Glutamatergic neuron (in vitro differentiated cells): ENCODE measurements around the gene GNL3. TPM values are rescaled to one million over a fixed set of nuclear protein-coding genes. Genes with fewer than 3 reads are reported as not detected.

Source experiments
- DNase-seq: peaks from one replicate; pipeline ENCODE4 v3.0.0; 2022
- H3K27ac Mint-ChIP-seq: one replicate; pipeline ENCODE4 v1.8.0; 2020; ENCODE audit warnings: mild to moderate bottlenecking, mixed read lengths, inconsistent platforms; ENCODE audit not compliant: unreplicated experiment
- H3K27me3 Mint-ChIP-seq: one replicate; pipeline ENCODE4 v1.8.0; 2020; ENCODE audit warnings: mild to moderate bottlenecking, moderate library complexity, mixed read lengths, inconsistent platforms; ENCODE audit not compliant: unreplicated experiment
- H3K36me3 Mint-ChIP-seq: one replicate; pipeline ENCODE4 v1.8.0; 2020; ENCODE audit warnings: mild to moderate bottlenecking, mixed read lengths, inconsistent platforms; ENCODE audit not compliant: unreplicated experiment
- H3K4me1 Mint-ChIP-seq: one replicate; pipeline ENCODE4 v1.8.0; 2020; ENCODE audit warnings: mild to moderate bottlenecking, low read depth, mixed read lengths, inconsistent platforms; ENCODE audit not compliant: unreplicated experiment
- H3K4me3 Mint-ChIP-seq: one replicate; pipeline ENCODE4 v1.8.0; 2020; ENCODE audit warnings: mild to moderate bottlenecking, mixed read lengths, inconsistent platforms; ENCODE audit not compliant: unreplicated experiment
- H3K9me3 Mint-ChIP-seq: one replicate; pipeline ENCODE4 v1.8.0; 2020; ENCODE audit warnings: mild to moderate bottlenecking, moderate library complexity, mixed read lengths, inconsistent platforms; ENCODE audit not compliant: unreplicated experiment
- CTCF ChIP-seq: fragments of 200-600 bp; sonication (generic); IDR thresholded peaks from one replicate; pipeline ENCODE4 v1.5.0; 2021; ENCODE audit not compliant: partially characterized antibody, unreplicated experiment
- total RNA-seq: library from RNA; stranded (reverse); fragmentation: NEBNext Ultra II Directional; extraction: Animal tissue kit (Norgen Biotek cat#: 25700); gene quantifications from one replicate; pipeline ENCODE4 v1.2.1, GENCODE V29; 2021; ENCODE audit not compliant: unreplicated experiment

The GNL3 gene
- total RNA-seq, 1 donor from 2014 or later, result 75.2 TPM

GRCh38 chr3:52707585-52707984, 21.8 kb downstream of the GNL3 start:
- no peaks in the 10 kb centered on the region for H3K36me3 Mint-ChIP-seq
- peaks cover 7% of the 10 kb centered on the region for H3K9me3 Mint-ChIP-seq
- no peak for TF ChIP-seq CTCF
- DNase-seq, result no peak
- no peak overlapping the region for H3K27ac Mint-ChIP-seq
- H3K4me3 Mint-ChIP-seq, result peak overlapping the region; percentile 38
- peaks cover 5% of the 10 kb centered on the region for H3K27me3 Mint-ChIP-seq
- H3K4me1 Mint-ChIP-seq, result peaks cover 5% of the 10 kb centered on the region

DNA sequence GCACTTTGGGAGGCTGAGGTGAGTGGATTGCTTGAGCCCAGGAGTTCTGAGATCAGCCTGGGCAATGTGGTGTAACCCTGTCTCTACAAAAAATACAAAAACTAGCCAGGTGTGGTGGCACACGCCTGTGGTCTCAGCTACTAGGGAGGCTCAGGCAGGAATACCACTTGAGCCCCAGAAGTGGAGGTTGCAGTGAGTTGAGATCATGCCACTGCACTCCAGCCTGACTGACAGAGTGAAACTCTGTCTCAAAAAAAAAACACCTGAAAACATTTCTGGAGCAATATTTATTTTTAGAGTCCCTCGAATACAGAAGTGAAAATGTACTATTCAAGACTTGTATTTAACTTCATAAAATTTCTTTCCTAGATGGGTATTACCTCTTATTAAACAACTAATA, 24.7 kb downstream of the GNL3 start:
- no peak for DNase-seq
- H3K27me3 Mint-ChIP-seq, result peaks cover 5% of the 10 kb centered on the region
- no peak overlapping the region for H3K27ac Mint-ChIP-seq
- H3K4me3 Mint-ChIP-seq, result no peak overlapping the region
- no peak for TF ChIP-seq CTCF
- no peaks in the 10 kb centered on the region for H3K36me3 Mint-ChIP-seq
- peaks cover 2% of the 10 kb centered on the region for H3K4me1 Mint-ChIP-seq
- peaks cover 12% of the 10 kb centered on the region for H3K9me3 Mint-ChIP-seq

DNA sequence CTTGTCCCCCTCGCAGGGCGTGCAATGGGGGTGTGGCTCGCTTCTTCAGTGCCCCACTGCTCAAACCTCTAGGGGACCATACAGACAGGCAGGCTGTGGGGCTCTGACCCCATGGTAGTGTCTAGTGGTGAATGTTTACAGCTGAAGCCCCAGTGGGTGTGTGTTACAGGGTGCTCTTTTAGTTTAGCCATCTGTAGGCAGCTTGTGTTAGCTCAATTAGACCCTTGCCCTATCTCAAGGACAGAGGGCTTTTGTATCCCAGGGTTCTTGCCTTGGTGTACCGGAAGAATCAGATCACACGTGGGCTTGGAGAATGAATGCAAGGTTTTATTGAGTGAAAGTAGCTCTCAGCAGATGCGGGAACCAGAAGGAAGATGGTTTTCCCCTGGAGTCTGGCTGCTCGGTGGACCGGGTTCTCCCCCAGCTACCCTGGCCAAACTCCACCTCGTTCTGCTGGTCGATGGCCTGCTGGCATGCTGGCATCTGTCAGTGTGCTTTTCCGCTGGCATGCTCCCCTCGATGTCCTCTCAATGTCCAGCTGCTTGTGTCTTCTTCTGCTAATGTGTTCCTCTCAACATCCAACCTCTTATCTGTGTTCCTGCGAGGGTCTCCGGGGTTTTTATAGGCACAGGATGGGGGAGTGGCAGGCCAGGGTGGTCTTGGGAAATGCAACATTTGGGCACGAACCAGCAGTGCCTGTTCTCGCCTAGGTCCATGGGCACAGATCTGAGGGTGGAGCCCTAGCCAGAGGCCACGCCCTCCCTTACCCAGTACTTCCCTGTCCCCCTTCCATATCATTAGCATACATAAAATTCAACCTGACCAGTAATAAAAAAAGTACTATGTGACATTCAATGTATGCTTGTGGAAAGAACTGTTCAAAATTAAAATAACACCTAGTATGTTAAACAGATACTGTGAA, 26.7 kb downstream of the GNL3 start:
- TF ChIP-seq CTCF, result no peak
- H3K36me3 Mint-ChIP-seq, result peaks cover 4% of the 10 kb centered on the region
- no peak for DNase-seq
- peaks cover 6% of the 10 kb centered on the region for H3K9me3 Mint-ChIP-seq
- no peak overlapping the region for H3K27ac Mint-ChIP-seq
- H3K4me3 Mint-ChIP-seq, result no peak overlapping the region
- H3K27me3 Mint-ChIP-seq, result peaks cover 2% of the 10 kb centered on the region
- peaks cover 2% of the 10 kb centered on the region for H3K4me1 Mint-ChIP-seq

DNA sequence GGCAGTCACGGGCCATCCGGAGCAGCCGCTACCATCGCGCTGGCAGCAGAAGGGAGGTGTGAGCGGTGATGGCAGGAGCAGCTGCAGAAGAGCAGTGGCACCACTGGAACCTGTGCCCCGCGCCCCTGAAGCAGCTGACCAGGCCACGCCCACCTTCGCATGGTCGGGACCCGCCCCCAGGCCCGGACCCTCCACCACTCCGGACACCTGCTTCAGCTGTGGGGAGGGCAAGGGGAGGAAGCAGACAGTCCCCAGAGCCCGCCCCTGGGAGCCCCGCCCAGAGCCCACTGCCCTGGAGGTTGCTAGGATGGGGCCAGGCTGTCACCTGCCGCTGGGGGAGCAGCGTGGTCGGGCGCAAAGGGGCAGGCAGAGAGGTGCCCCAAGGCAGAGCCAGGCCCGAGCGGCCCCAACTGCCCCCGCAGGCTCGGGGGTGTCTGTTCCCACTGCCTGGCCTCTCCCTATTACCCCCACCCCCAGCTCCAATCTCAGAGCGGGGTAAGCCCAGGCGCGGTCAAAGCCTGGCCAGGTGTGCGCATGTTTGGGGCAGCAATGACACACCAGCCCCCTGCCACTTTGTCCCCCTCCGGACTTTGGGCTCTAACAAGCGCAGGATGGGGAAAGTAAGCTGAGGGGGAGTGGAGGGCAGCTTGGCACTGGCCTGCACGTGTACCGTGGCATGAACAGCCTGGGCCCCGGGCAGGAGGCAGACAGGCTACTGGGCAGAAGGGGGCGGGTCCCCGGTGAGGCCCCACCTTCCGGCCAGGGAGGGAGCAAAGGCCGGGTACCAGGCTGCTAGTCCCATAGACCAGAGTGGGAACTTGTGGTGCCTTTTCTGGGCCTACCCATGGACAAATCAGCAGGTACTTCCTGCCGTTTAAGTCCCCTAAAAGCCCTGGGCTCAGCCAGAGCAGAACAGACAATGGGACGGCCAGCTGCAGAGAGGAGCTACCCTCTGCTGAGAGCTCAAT, 28.8 kb downstream of the GNL3 start:
- H3K27ac Mint-ChIP-seq, result no peak overlapping the region
- no peak for TF ChIP-seq CTCF
- H3K4me3 Mint-ChIP-seq, result no peak overlapping the region
- H3K36me3 Mint-ChIP-seq, result peaks cover 11% of the 10 kb centered on the region
- H3K4me1 Mint-ChIP-seq, result peaks cover 2% of the 10 kb centered on the region
- peaks cover 4% of the 10 kb centered on the region for H3K27me3 Mint-ChIP-seq
- peak; percentile 58 for DNase-seq
- H3K9me3 Mint-ChIP-seq, result peaks cover 8% of the 10 kb centered on the region
